ENCODE measurements around the gene ANKH.

Gene ANKH

DNA sequence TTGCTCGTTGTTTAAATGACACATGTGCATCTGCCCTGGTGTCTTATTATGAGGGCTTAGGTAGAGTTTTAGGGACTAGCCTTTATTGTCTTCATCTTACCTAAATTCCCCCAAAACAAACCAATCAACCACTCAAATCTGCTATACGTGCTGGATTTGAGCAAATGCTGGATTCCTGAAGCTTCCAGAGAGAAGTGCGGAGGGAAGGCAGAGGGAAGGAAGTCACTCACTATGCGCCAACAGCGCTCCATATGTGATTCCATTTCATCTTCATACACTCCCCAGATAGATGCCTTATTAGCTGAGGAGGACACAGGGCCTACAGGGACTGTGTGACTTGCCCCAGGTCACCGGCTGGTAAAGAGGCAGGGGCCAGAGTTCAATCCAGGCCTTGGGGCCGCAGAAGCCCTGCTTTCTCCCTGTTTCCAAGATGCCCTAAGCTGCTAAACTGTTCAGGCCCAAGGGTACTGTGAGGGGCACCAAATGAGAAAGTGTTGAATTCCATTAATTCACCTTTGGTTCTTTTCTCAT, 143.6 kb downstream of the ANKH start:
- peaks cover under 1% of the 10 kb centered on the region for H3K36me3 ChIP-seq (ENCODE audit: control insufficient read depth, insufficient read depth, low read length)
- no peak overlapping the region for H3K27ac ChIP-seq (ENCODE audit: low read depth, low read length)
- no peak overlapping the region for H3K4me3 ChIP-seq (ENCODE audit: low read length)
- no peak overlapping the region for H3K9ac ChIP-seq (ENCODE audit: low read length)
- H3K27me3 ChIP-seq (ENCODE audit: control insufficient read depth, insufficient read depth, low read length), result no peaks in the 10 kb centered on the region
- H3K4me1 ChIP-seq (ENCODE audit: control insufficient read depth, insufficient read depth, low read length), result no peaks in the 10 kb centered on the region

- no peaks in the 10 kb centered on the region for H3K36me3 ChIP-seq (ENCODE audit: control insufficient read depth, insufficient read depth, low read length)
- H3K4me1 ChIP-seq (ENCODE audit: control insufficient read depth, insufficient read depth, low read length), result no peaks in the 10 kb centered on the region
- no peaks in the 10 kb centered on the region for H3K27me3 ChIP-seq (ENCODE audit: control insufficient read depth, insufficient read depth, low read length)
- H3K9ac ChIP-seq (ENCODE audit: low read length), result no peak overlapping the region
- H3K27ac ChIP-seq (ENCODE audit: low read depth, low read length), result no peak overlapping the region
- no peak overlapping the region for H3K4me3 ChIP-seq (ENCODE audit: low read length)
These were observed 144.1 kb downstream of the ANKH start for GRCh38 chr5:14727428-14727865.

DNA sequence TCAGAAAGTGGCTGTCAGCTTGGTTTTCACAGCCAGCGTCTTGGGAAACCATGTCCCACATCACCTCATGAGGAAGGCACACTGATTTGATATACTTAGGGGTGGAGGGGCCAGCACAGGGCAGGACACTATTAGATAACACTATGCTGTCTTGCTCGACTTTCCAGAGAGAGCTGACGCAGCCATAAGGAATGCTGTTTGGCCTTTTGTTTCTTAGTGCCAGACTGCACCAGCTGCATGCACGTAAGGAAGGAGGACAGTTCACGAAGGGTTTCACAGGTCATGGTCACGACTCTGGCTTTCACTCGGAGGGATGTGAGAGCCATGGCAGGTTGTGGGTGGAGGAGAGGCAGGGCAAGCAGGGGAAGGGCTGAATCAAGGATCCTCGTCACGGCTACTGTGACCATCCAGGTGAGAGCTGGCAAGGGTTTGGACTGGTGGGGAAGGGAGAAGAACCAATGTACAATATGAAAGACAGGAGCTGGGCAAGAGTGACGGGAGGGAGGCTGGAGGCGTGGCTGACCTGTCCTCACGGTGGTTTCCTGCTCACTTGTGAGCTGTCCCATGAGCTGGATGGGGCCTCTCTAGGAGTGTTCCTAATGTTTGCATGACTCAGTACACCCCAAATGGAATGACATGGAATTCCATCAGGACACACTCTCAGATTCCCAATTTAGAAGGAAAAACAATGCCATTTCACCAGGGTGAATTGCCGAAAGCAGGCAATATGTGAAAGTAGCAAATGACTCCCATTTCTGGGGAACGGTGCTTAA, 145.3 kb downstream of the ANKH start:
- H3K4me3 ChIP-seq (ENCODE audit: low read length), result no peak overlapping the region
- H3K27me3 ChIP-seq (ENCODE audit: control insufficient read depth, insufficient read depth, low read length), result no peaks in the 10 kb centered on the region
- no peak overlapping the region for H3K9ac ChIP-seq (ENCODE audit: low read length)
- H3K36me3 ChIP-seq (ENCODE audit: control insufficient read depth, insufficient read depth, low read length), result no peaks in the 10 kb centered on the region
- H3K4me1 ChIP-seq (ENCODE audit: control insufficient read depth, insufficient read depth, low read length), result no peaks in the 10 kb centered on the region
- no peak overlapping the region for H3K27ac ChIP-seq (ENCODE audit: low read depth, low read length)

- H3K4me3 ChIP-seq (ENCODE audit: low read length), result no peak overlapping the region
- H3K27ac ChIP-seq (ENCODE audit: low read depth, low read length), result no peak overlapping the region
- no peaks in the 10 kb centered on the region for H3K27me3 ChIP-seq (ENCODE audit: control insufficient read depth, insufficient read depth, low read length)
- H3K4me1 ChIP-seq (ENCODE audit: control insufficient read depth, insufficient read depth, low read length), result no peaks in the 10 kb centered on the region
- H3K36me3 ChIP-seq (ENCODE audit: control insufficient read depth, insufficient read depth, low read length), result no peaks in the 10 kb centered on the region
- no peak overlapping the region for H3K9ac ChIP-seq (ENCODE audit: low read length)
These were observed 146.9 kb downstream of the ANKH start for GRCh38 chr5:14724633-14725032.

- Histone ChIP-seq H3K4me3 (ENCODE audit: low read length) (no peak overlapping the region), H3K4me1 (ENCODE audit: control insufficient read depth, insufficient read depth, low read length) (no peaks in the 10 kb centered on the region), H3K27ac (ENCODE audit: low read depth, low read length) (no peak overlapping the region), H3K27me3 (ENCODE audit: control insufficient read depth, insufficient read depth, low read length) (no peaks in the 10 kb centered on the region), H3K9ac (ENCODE audit: low read length) (no peak overlapping the region), H3K36me3 (ENCODE audit: control insufficient read depth, insufficient read depth, low read length) (no peaks in the 10 kb centered on the region)
These were observed 147.9 kb downstream of the ANKH start for GRCh38 chr5:14723701-14724132.

DNA sequence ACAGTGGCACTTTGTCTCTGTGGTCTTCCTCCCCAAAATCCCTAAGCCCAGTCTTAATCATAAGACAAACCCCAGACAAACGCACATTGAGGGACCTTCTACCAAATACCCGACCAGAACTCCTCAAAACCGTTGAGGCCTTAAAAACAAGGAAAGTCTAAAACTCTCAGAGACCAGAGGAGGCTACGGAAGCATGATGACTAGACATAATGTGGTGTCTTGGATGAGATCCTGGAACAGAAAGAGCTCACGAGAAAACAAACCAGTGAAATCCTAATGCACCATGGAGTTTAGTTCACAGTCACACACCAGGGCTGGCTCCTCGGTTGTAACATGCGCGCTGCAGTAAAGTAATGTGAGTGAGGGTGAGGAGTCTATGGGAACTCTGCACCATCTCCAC, 148.7 kb downstream of the ANKH start:
- Histone ChIP-seq H3K4me1 (ENCODE audit: control insufficient read depth, insufficient read depth, low read length) (no peaks in the 10 kb centered on the region), H3K36me3 (ENCODE audit: control insufficient read depth, insufficient read depth, low read length) (no peaks in the 10 kb centered on the region), H3K27me3 (ENCODE audit: control insufficient read depth, insufficient read depth, low read length) (no peaks in the 10 kb centered on the region), H3K27ac (ENCODE audit: low read depth, low read length) (no peak overlapping the region), H3K4me3 (ENCODE audit: low read length) (no peak overlapping the region), H3K9ac (ENCODE audit: low read length) (no peak overlapping the region)

- no peaks in the 10 kb centered on the region for H3K36me3 ChIP-seq (ENCODE audit: control insufficient read depth, insufficient read depth, low read length)
- no peak overlapping the region for H3K27ac ChIP-seq (ENCODE audit: low read depth, low read length)
- no peak overlapping the region for H3K9ac ChIP-seq (ENCODE audit: low read length)
- H3K4me3 ChIP-seq (ENCODE audit: low read length), result no peak overlapping the region
- no peaks in the 10 kb centered on the region for H3K27me3 ChIP-seq (ENCODE audit: control insufficient read depth, insufficient read depth, low read length)
- no peaks in the 10 kb centered on the region for H3K4me1 ChIP-seq (ENCODE audit: control insufficient read depth, insufficient read depth, low read length)
These were observed 149.5 kb downstream of the ANKH start for GRCh38 chr5:14721990-14722656.

DNA sequence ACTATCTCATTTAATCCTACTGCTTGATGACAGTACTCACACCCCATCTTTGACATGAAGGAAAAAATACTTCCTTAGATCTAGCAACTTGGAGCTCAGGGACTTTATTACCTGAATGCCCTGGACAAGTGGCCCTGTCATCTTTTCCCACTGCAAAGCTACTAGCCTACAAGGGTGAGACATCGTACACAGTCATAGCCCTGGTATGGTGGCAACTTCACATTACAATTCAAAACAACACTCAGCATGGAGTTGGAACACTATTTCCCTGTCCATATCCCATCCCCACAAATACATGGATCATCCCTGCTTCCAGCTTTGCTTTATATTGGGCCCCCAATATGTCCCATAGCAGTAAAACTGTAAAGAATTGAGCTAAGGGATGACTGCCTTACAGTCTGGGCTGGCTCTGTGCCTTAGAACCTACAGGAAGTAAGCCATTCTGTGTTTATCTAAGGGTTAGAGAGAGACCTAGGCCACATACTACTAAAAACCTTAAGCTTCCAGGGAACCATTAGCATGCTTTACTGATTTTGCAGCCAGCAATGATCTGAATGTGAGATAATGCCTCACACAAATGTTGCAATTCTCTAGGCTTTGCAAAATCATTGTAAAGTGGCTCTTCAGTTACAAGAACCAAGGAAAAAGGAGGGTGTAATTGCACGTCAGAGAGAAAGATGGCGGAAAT, 151.2 kb downstream of the ANKH start:
- no peak overlapping the region for H3K9ac ChIP-seq (ENCODE audit: low read length)
- H3K36me3 ChIP-seq (ENCODE audit: control insufficient read depth, insufficient read depth, low read length), result peaks cover 4% of the 10 kb centered on the region
- H3K27ac ChIP-seq (ENCODE audit: low read depth, low read length), result no peak overlapping the region
- H3K27me3 ChIP-seq (ENCODE audit: control insufficient read depth, insufficient read depth, low read length), result no peaks in the 10 kb centered on the region
- no peaks in the 10 kb centered on the region for H3K4me1 ChIP-seq (ENCODE audit: control insufficient read depth, insufficient read depth, low read length)
- no peak overlapping the region for H3K4me3 ChIP-seq (ENCODE audit: low read length)

DNA sequence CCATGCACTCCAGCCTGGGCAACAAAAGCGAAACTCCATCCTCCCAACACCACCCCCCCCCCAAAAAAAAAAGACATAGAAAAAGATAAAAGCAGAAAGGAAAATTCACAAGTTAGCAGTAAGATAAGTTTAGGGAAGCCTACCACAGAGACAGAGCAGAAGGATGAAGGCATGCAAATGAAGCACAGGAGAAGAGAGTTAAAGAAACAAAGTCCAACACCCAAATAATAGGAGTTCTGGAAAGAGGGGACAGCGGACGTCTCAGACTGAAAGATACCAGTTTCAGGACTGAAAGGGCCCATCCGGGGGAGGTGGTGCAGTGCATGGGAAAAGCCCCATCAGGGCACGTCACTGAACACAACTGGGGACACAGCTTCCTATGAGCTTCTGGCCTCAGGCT, 152.8 kb downstream of the ANKH start:
- Histone ChIP-seq H3K27me3 (ENCODE audit: control insufficient read depth, insufficient read depth, low read length) (no peaks in the 10 kb centered on the region), H3K36me3 (ENCODE audit: control insufficient read depth, insufficient read depth, low read length) (peaks cover 14% of the 10 kb centered on the region), H3K9ac (ENCODE audit: low read length) (no peak overlapping the region), H3K27ac (ENCODE audit: low read depth, low read length) (no peak overlapping the region), H3K4me1 (ENCODE audit: control insufficient read depth, insufficient read depth, low read length) (no peaks in the 10 kb centered on the region), H3K4me3 (ENCODE audit: low read length) (no peak overlapping the region)

GRCh38 chr5:14716755-14717752, 154.5 kb downstream of the ANKH start:
- Histone ChIP-seq H3K9ac (ENCODE audit: low read length) (no peak overlapping the region), H3K4me1 (ENCODE audit: control insufficient read depth, insufficient read depth, low read length) (no peaks in the 10 kb centered on the region), H3K4me3 (ENCODE audit: low read length) (no peak overlapping the region), H3K36me3 (ENCODE audit: control insufficient read depth, insufficient read depth, low read length) (peaks cover 19% of the 10 kb centered on the region), H3K27me3 (ENCODE audit: control insufficient read depth, insufficient read depth, low read length) (no peaks in the 10 kb centered on the region), H3K27ac (ENCODE audit: low read depth, low read length) (no peak overlapping the region)

- Histone ChIP-seq H3K9ac (ENCODE audit: low read length) (no peak overlapping the region), H3K4me1 (ENCODE audit: control insufficient read depth, insufficient read depth, low read length) (no peaks in the 10 kb centered on the region), H3K4me3 (ENCODE audit: low read length) (no peak overlapping the region), H3K27me3 (ENCODE audit: control insufficient read depth, insufficient read depth, low read length) (no peaks in the 10 kb centered on the region), H3K36me3 (ENCODE audit: control insufficient read depth, insufficient read depth, low read length) (peaks cover 25% of the 10 kb centered on the region), H3K27ac (ENCODE audit: low read depth, low read length) (no peak overlapping the region)
These were observed 156.1 kb downstream of the ANKH start for GRCh38 chr5:14715481-14715880.
